WERI-Rb-1 (cell line): ENCODE measurements around the gene ARTN.

Experiments
- DNase-seq: peaks from one replicate; pipeline ENCODE4 v3.0.0-alpha.2; 2020
- H3K27ac ChIP-seq: fragments of 250-450 bp; sonication (Bioruptor Pico); 2 replicates; pipeline ENCODE4 v1.5.1; 2020; ENCODE audit warnings: mild to moderate bottlenecking, moderate library complexity
- H3K27me3 ChIP-seq: fragments of 250-450 bp; sonication (Bioruptor Pico); 2 replicates; pipeline ENCODE4 v1.5.1; 2021; ENCODE audit warnings: mild to moderate bottlenecking, low read depth, moderate library complexity; ENCODE audit not compliant: insufficient read depth, severe bottlenecking
- H3K36me3 ChIP-seq: fragments of 250-450 bp; sonication (Bioruptor Pico); 2 replicates; pipeline ENCODE4 v1.5.1; 2020; ENCODE audit warnings: mild to moderate bottlenecking, moderate library complexity
- H3K4me3 ChIP-seq: 2 replicates; pipeline ENCODE4 v1.5.1; 2011; ENCODE audit warnings: low read depth, mild to moderate bottlenecking, control low read depth, low read length
- H3K9me3 ChIP-seq: fragments of 250-450 bp; sonication (Bioruptor Pico); 2 replicates; pipeline ENCODE4 v1.5.1; 2021; ENCODE audit warnings: mild to moderate bottlenecking, moderate library complexity; ENCODE audit not compliant: severe bottlenecking
- CTCF ChIP-seq: IDR thresholded peaks from 2 replicates; pipeline ENCODE4 v1.5.1; 2011; ENCODE audit warnings: low read depth, mild to moderate bottlenecking, control low read depth, inconsistent platforms, low read length

The ARTN gene

GRCh38 chr1:43930168-43930948 is 3.2 kb upstream of the ARTN start:
- Histone ChIP-seq H3K4me3 (no peak overlapping the region), H3K9me3 (no peaks in the 10 kb centered on the region), H3K27me3 (no peaks in the 10 kb centered on the region), H3K27ac (no peak overlapping the region), H3K36me3 (no peaks in the 10 kb centered on the region)
- peak; percentile 43 for DNase-seq
- peak; percentile 76 for TF ChIP-seq CTCF

DNA sequence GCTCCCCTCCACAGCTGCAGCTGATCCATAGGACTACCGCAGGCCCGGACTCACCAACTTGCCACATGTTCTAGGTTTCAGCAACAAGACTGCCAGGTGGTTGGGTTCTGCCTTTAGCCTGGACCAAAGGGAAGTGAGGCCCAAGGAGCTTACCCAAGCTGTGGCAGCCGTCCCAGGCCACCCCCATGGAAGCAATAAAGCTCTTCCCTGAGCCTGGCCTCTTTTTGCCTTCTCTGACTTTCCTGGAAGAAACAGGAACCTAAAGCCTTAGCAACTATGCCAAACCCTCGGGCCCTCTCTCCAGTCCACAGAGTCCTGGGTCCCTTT is 2.7 kb upstream of the ARTN start:
- Histone ChIP-seq H3K9me3 (no peaks in the 10 kb centered on the region), H3K36me3 (no peaks in the 10 kb centered on the region), H3K27me3 (no peaks in the 10 kb centered on the region), H3K4me3 (no peak overlapping the region), H3K27ac (no peak overlapping the region)
- no peak for TF ChIP-seq CTCF
- DNase-seq: no peak

- H3K9me3 ChIP-seq: no peaks in the 10 kb centered on the region
- no peak overlapping the region for H3K27ac ChIP-seq
- TF ChIP-seq CTCF: no peak
- no peak for DNase-seq
- no peaks in the 10 kb centered on the region for H3K27me3 ChIP-seq
- no peaks in the 10 kb centered on the region for H3K36me3 ChIP-seq
- no peak overlapping the region for H3K4me3 ChIP-seq
Observed at GRCh38 chr1:43931711-43932660, 1.6 kb upstream of the ARTN start.

DNA sequence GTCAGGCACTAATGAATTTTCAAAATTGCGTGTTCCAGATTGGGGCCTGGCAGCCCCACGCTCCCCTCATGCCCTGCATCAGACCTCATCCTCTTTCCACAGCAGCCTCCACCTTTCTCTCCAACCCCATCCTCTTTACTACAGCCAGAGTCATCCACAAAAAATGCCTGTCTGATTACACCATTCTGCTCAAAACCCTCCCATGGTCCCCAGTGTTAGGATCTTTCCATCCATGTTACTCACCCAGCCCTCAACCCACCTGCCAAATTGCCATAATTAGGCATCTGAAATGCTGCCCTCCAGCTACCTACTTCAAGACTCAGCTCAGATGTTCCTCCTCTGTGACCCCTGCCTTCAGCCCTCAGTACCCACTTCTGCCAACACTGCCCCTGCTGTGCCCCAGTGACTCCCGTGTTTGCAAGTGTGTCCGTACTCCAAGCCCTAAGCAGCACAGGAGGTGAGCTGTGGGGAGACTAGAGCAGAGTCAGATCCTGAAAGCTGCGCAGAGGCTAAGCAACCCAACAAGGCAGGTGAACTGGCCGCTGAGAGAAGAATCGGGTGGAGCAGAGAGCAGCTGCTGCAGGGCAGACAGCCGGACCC is 715 bp upstream of the ARTN start:
- H3K27me3 ChIP-seq: no peaks in the 10 kb centered on the region
- no peaks in the 10 kb centered on the region for H3K9me3 ChIP-seq
- no peak overlapping the region for H3K27ac ChIP-seq
- TF ChIP-seq CTCF: no peak
- no peak for DNase-seq
- H3K36me3 ChIP-seq: no peaks in the 10 kb centered on the region
- no peak overlapping the region for H3K4me3 ChIP-seq

- H3K27ac ChIP-seq: no peak overlapping the region
- peak; percentile 87 for DNase-seq
- no peaks in the 10 kb centered on the region for H3K36me3 ChIP-seq
- no peak overlapping the region for H3K4me3 ChIP-seq
- H3K9me3 ChIP-seq: no peaks in the 10 kb centered on the region
- TF ChIP-seq CTCF: peak; percentile 94
- no peaks in the 10 kb centered on the region for H3K27me3 ChIP-seq
Observed at GRCh38 chr1:43934101-43934985, 742 bp downstream of the ARTN start.
